HUES48 (cell line): ENCODE measurements around the gene CREBL2.

ENCODE experiments used
- H3K27ac ChIP-seq: one replicate; pipeline ENCODE4 v1.7.0; 2013; ENCODE audit warnings: low read depth, low read length, inconsistent platforms
- H3K27me3 ChIP-seq: 2 replicates; pipeline ENCODE4 v1.6.1; 2013; ENCODE audit warnings: mild to moderate bottlenecking, low read length; ENCODE audit not compliant: control insufficient read depth, insufficient read depth
- H3K36me3 ChIP-seq: 2 replicates; pipeline ENCODE4 v1.6.1; 2013; ENCODE audit warnings: low read length; ENCODE audit not compliant: control insufficient read depth, insufficient read depth
- H3K4me1 ChIP-seq: 2 replicates; pipeline ENCODE4 v1.6.1; 2013; ENCODE audit warnings: mild to moderate bottlenecking, low read length; ENCODE audit not compliant: control insufficient read depth, insufficient read depth
- H3K4me3 ChIP-seq: 2 replicates; pipeline ENCODE4 v1.5.1; 2013; ENCODE audit warnings: mild to moderate bottlenecking, low read depth, low read length
- H3K9ac ChIP-seq: 2 replicates; pipeline ENCODE4 v1.6.1; 2013; ENCODE audit warnings: mild to moderate bottlenecking, low read depth, low read length, moderate library complexity
- H3K9me3 ChIP-seq: 2 replicates; pipeline ENCODE4 v1.6.1; 2013; ENCODE audit warnings: low read length; ENCODE audit not compliant: control insufficient read depth, insufficient read depth

CREBL2 gene

DNA sequence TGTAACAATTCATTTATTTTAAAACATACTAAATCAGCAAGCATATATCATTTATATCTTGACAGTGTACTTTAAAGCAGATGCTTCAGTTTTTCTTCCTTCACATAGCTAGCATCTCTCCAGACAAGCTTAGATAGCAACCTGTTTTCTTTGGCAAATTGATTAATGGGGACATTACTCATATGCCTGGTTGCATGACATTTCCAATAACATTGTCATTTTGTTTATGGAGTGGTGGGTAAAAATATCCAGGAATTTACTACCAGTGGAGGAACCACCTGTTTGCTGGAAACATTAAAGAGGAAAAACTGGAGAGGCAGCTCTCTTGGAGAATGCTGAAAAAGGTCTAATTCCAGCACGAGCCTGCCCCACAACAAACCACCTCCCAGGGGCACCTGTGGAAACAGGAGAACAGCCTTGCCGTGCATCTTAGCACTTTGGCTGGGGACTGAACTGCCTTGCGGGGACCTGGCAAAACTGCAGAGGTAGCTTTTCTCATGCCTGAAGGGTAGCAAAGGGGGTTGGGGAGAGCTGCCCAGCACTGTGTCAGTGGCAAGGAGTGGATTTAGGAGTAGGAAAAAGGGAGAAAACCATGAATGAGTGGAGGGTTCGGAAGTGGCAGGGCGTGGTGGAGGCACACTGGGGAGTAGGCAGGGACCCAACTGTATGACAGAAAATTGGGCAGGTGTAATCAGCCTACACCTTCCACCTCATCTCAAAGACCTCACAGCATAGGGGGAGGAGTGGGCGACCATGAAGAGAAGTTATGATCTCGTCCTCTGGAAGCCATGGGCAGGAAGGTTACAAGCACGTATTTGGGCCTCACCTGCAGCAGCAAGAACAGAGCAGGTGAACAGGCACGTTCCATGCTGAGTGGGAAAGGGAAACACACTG, 11.7 kb upstream of the CREBL2 start:
- no peak overlapping the region for H3K27ac ChIP-seq
- no peaks in the 10 kb centered on the region for H3K27me3 ChIP-seq
- no peak overlapping the region for H3K9ac ChIP-seq
- H3K36me3 ChIP-seq, result no peaks in the 10 kb centered on the region
- no peaks in the 10 kb centered on the region for H3K9me3 ChIP-seq
- H3K4me3 ChIP-seq, result no peak overlapping the region
- H3K4me1 ChIP-seq, result 0 out of 2 replicates have a peak, but pooled peaks cover 4% of the 10 kb centered on the region

DNA sequence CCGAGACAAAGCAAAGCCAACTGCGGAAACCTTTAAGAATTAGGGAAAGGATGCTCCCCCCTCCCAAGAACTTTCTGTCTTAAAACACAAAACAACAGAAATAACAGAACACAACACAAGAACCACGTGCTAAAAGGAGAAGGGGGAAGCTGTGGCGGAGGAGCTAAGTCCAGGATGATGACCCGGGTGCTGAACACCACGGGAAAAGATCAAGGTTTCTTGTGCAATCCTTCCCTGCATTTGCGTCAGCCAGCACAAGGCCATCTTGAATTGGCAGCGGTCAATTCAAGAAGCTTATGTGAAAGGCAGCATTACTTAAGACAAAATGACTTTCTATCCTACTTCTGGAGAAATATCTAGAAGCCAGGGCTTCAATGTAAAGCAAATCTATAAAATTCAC, 11.0 kb upstream of the CREBL2 start:
- no peaks in the 10 kb centered on the region for H3K36me3 ChIP-seq
- no peak overlapping the region for H3K27ac ChIP-seq
- H3K4me3 ChIP-seq, result no peak overlapping the region
- H3K9me3 ChIP-seq, result no peaks in the 10 kb centered on the region
- H3K27me3 ChIP-seq, result no peaks in the 10 kb centered on the region
- 0 out of 2 replicates have a peak, but pooled peaks cover 4% of the 10 kb centered on the region for H3K4me1 ChIP-seq
- no peak overlapping the region for H3K9ac ChIP-seq

DNA sequence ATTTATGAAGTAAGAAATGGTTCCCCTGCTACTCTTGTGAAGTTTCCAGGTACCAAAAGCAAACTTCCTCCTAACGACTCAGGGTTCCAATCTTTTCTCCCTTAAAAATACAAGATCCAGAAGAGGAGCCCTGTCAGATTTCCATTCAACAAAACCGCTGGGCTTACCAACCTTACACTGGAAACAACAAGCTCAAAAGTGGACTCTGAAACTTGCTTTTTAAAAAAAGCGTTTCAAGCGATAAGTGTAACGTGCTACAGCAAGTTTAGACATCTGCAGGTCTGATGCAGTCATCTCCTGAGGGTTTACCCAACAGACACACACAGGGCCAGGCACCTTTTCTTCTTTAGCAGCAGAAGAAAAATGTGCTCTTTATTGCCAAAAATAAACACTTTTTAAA, 6.9 kb upstream of the CREBL2 start:
- Histone ChIP-seq H3K4me3 (no peak overlapping the region), H3K9ac (no peak overlapping the region), H3K36me3 (no peaks in the 10 kb centered on the region), H3K4me1 (peaks cover 15% of the 10 kb centered on the region), H3K27ac (no peak overlapping the region), H3K27me3 (no peaks in the 10 kb centered on the region), H3K9me3 (no peaks in the 10 kb centered on the region)

- Histone ChIP-seq H3K4me1 (peaks cover 12% of the 10 kb centered on the region), H3K36me3 (no peaks in the 10 kb centered on the region), H3K27me3 (no peaks in the 10 kb centered on the region), H3K9me3 (no peaks in the 10 kb centered on the region), H3K27ac (peak overlapping the region; percentile 40), H3K4me3 (no peak overlapping the region), H3K9ac (no peak overlapping the region)
These were observed 4.7 kb upstream of the CREBL2 start for GRCh38 chr12:12606781-12607589.

DNA sequence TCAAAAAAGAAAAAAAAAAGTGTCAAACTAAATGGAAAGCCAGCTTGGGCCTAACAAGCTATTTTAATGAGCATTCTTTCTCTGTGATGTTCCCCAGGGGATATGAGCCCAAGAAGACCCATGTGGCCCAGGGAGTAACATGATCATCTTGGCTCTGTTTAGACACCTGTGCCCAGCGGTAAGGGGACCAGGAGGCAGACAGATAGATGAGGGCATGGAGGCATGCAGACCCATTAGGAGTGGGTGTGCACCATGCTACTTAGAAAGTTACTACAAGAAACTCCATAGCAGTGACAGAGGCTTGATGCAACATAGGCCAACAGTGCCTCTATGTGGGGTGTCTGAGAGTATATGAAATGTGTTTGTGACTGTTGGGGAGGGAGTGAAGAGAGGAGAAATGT, 3.1 kb upstream of the CREBL2 start:
- Histone ChIP-seq H3K4me3 (no peak overlapping the region), H3K36me3 (no peaks in the 10 kb centered on the region), H3K9ac (no peak overlapping the region), H3K4me1 (peaks cover 12% of the 10 kb centered on the region), H3K27ac (no peak overlapping the region), H3K9me3 (no peaks in the 10 kb centered on the region), H3K27me3 (no peaks in the 10 kb centered on the region)

DNA sequence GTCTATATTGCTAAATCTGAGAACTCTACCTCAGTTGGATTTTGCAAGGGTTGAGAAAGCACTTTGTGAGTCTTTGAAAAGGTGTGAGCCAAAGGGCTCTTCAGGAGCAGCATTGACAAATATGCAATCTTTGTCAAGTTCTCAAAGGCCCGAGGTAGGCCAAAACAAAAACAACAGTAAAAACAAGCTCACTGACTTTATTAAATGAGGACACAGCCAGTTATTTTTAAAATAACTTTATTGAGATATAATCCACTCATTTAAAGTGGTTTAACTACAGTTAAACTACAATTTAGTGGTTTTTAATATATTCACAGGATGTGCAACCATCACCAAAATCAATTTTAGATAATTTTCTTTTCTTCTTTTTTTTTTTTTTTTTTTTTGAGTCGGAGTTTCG, 2.0 kb upstream of the CREBL2 start:
- Histone ChIP-seq H3K36me3 (no peaks in the 10 kb centered on the region), H3K27me3 (no peaks in the 10 kb centered on the region), H3K9ac (no peak overlapping the region), H3K27ac (no peak overlapping the region), H3K4me1 (peaks cover 12% of the 10 kb centered on the region), H3K4me3 (no peak overlapping the region), H3K9me3 (no peaks in the 10 kb centered on the region)

DNA sequence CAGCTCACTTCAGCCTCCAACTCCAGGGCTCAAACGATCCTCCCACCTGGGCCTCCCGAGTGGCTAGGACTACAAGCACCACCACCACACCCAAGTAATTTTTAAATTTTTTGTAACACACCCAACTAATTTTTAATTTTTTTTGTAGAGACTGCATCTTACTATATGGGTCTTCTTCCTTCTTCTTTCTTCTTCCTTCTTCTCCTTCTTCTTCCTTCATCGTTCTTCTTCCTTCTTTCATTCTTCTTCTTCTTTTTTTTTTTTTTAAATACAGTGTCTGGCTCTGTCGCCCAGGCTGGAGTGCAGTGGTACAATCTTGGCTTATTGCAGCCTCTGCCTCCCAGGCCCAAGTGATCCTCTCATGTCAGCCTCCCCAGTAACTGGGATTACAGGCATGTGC, 965 bp upstream of the CREBL2 start:
- Histone ChIP-seq H3K4me1 (peaks cover 12% of the 10 kb centered on the region), H3K27ac (no peak overlapping the region), H3K9me3 (no peaks in the 10 kb centered on the region)

GRCh38 chr12:12612358-12612757, 682 bp downstream of the CREBL2 start:
- Histone ChIP-seq H3K36me3 (no peaks in the 10 kb centered on the region), H3K9ac (peak overlapping the region; percentile 53; the same call in 1 of the 2 replicates), H3K27me3 (no peaks in the 10 kb centered on the region), H3K4me3 (peak overlapping the region; percentile 97), H3K27ac (peak overlapping the region; percentile 94), H3K9me3 (no peaks in the 10 kb centered on the region), H3K4me1 (peaks cover 3% of the 10 kb centered on the region)

More for the DNA sequence above, 965 bp upstream of the CREBL2 start:
- no peak overlapping the region for H3K4me3 ChIP-seq
- no peak overlapping the region for H3K9ac ChIP-seq
- no peaks in the 10 kb centered on the region for H3K36me3 ChIP-seq
- H3K27me3 ChIP-seq, result no peaks in the 10 kb centered on the region

GRCh38 chr12:12613344-12613743, 1.7 kb downstream of the CREBL2 start:
- no peaks in the 10 kb centered on the region for H3K9me3 ChIP-seq
- H3K27ac ChIP-seq, result peak overlapping the region; percentile 12
- H3K9ac ChIP-seq, result no peak overlapping the region
- H3K27me3 ChIP-seq, result no peaks in the 10 kb centered on the region
- H3K4me1 ChIP-seq, result no peaks in the 10 kb centered on the region
- no peaks in the 10 kb centered on the region for H3K36me3 ChIP-seq
- no peak overlapping the region; the same call in 1 of the 2 replicates for H3K4me3 ChIP-seq

DNA sequence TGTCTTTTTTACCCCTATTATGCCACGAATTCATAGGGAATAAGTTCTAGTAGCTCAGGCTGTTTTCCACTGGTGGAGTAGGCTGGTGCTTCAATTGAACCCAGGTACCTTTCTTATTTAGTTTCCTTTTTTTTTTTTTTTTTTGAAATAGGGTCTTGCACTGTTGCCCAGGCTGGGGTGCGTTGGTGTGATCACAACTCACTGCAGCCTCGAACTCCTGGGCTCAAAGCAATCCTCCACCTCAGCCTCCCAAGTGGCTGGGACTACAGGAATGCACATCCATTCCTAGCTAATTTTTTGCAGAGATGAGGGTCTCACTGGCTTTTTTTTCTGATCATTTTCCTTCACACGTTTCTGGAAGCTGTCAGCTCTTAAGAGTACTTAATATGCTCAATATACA, 2.7 kb downstream of the CREBL2 start:
- Histone ChIP-seq H3K27me3 (no peaks in the 10 kb centered on the region), H3K27ac (no peak overlapping the region), H3K4me1 (no peaks in the 10 kb centered on the region), H3K9ac (no peak overlapping the region), H3K4me3 (no peak overlapping the region), H3K9me3 (no peaks in the 10 kb centered on the region), H3K36me3 (no peaks in the 10 kb centered on the region)
